COLO668 (cell line): Measurements from ENCODE around the gene MEGF6.
"Not testable (repeated sequence)": the region's sequence is repeated elsewhere in the genome, so short reads cannot be mapped to it uniquely, and the experiment has no call there.

Experiments
- DNase-seq: peaks from one replicate; lab custom pipeline; 2025; ENCODE audit not compliant: unreplicated experiment; lab: John Stamatoyannopoulos, UW

The MEGF6 gene

GRCh38 chr1:3596663-3597598 is 14.4 kb downstream of the MEGF6 start:
- no peak for DNase-seq

DNA sequence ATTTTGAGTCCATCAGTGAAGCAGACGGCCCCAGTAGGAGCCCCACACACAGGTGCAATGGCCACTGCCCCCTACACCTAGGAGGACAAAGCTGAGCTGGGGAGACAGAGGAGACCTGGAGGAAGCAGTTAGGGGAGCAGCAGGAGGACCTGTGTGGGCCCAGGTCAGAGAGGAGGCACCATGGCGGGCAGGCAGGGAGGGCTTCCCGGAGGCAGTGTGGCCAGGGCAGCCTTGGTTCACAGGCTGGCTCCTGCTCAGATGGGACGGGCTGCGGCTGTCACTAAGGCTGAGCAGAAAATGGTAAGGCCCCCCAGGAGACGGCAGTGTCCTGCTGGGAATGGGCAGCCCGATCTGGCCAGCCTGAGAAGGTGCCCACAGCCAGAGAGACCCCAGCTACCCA is 15.4 kb downstream of the MEGF6 start:
- no peak for DNase-seq

- DNase-seq, result no peak
Measured at GRCh38 chr1:3594706-3595377, 16.5 kb downstream of the MEGF6 start.

GRCh38 chr1:3593745-3594144 is 17.6 kb downstream of the MEGF6 start:
- no peak for DNase-seq

GRCh38 chr1:3593334-3593733 is 18.0 kb downstream of the MEGF6 start:
- no peak for DNase-seq

GRCh38 chr1:3590951-3591865 is 20.1 kb downstream of the MEGF6 start:
- no peak for DNase-seq

GRCh38 chr1:3590139-3590763 is 21.1 kb downstream of the MEGF6 start:
- DNase-seq, result peak; percentile 30

DNA sequence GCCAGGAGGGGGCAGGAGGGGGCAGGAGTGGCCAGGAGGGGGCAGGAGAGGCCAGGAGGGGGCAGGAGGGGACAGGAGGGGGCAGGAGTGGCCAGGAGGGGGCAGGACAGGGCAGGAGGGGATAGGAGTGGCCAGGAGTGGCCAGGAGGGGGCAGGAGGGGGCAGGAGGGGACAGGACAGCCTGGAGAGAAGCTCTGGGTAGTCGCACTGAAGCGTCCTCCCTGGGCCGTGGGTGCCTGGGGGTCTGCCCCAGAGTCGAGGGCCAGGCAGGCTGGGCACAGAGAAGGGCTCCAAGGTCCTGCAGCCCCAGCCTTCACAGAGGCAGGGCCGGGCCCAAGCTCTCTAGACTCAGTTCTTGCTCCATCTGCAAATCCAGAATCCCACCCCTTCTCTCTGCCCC is 22.9 kb downstream of the MEGF6 start:
- no peak for DNase-seq

GRCh38 chr1:3586986-3587759 is 24.1 kb downstream of the MEGF6 start:
- DNase-seq, result peak; percentile 44

GRCh38 chr1:3585940-3586568 is 25.3 kb downstream of the MEGF6 start:
- no peak for DNase-seq

DNA sequence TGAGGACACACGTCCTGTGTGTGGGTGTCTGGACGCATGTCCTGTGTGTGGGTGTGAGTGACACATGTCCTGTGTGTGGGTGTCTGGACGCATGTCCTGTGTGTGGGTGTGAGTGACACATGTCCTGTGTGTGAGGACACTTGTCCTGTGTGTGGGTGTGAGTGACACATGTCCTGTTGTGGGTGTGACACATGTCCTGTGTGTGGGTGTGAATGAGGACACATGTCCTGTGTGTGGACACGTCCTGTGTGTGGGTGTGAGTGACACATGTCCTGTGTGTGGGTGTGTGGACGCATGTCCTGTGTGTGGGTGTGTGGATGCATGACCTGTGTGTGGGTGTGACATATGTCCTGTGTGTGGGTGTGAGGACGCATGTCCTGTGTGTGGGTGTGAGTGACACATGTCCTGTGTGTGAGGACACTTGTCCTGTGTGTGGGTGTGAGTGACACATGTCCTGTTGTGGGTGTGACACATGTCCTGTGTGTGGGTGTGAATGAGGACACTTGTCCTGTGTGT is 25.9 kb downstream of the MEGF6 start:
- not testable (repeated sequence) for DNase-seq

DNA sequence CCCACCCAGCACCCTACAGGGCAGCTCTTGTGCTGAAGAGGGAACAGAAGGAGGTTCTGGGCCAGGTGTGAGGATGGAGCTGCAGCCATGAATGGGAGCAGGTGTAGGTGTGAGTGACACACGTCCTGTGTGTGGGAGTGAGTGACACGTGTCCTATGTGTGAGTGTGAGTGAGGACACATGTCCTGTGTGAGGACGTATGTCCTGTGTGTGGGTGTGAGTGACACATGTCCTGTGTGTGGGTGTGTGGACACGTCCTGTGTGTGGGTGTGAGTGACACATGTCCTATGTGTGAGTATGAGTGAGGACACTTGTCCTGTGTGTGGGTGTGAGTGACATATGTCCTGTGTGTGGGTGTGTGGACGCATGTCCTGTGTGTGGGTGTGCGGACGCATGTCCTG is 26.4 kb downstream of the MEGF6 start:
- no peak for DNase-seq

GRCh38 chr1:3583751-3584150 is 27.6 kb downstream of the MEGF6 start:
- peak; percentile 31 for DNase-seq

GRCh38 chr1:3581296-3582036 is 29.8 kb downstream of the MEGF6 start:
- no peak for DNase-seq

DNA sequence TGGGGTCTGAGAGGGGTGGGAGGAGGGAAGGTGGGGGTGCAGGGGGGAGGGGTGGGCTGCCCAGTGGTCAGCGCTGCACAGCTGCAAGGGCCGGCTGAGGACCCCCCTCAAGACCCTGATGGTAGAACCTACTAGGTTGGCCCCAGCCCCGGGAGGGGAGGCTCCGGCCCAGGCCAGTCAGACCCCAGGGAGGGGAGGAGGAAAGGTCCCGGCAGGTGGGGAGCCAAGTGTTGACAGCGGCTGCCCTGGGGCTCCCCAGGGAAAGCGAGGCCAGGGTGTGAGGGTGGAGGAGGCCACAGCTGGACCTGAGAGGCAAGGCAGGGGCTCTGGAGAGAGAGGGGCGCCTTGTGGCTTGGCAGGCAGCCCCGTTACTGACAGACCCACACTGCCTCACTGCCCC is 31.1 kb downstream of the MEGF6 start:
- DNase-seq, result no peak

DNA sequence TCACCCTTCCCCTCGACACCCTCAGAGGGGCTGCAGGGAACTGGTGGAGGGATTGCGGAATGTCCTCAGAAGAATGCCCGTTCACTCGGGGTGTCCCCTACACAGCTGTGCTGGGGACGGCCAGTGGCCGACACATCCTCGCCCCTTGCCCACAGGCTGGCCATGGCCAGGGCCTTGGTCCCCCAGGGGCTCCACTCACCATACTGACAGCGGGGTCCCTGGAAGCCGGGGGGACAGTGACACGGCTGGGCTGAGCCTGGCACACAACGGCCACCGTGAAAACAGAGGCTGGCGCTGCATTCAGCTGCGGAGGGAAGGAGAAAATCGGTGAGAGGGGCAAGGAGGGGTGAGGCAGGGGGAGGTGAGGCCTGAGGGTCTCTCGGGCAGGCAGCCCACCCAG is 31.7 kb downstream of the MEGF6 start:
- DNase-seq, result no peak

DNA sequence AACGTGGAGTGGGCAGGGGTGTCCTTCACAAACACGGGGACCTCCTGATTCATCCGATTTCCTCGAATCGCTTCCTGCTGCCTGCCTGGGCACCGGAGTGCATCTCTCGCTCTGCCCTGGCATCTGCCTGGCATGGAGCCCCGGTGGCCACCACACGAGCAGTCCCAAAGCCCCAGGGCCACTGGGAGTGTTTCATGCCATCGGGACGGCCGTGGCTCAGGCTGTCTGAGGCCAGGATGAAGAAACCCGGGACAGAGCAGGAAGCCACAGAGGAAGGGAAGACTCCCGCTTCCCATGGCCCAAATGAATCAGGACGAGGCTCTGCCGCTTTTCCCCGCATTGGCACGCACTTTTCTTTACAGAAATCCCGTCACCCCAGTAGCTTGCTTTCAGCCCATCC is 32.4 kb downstream of the MEGF6 start:
- no peak for DNase-seq

DNA sequence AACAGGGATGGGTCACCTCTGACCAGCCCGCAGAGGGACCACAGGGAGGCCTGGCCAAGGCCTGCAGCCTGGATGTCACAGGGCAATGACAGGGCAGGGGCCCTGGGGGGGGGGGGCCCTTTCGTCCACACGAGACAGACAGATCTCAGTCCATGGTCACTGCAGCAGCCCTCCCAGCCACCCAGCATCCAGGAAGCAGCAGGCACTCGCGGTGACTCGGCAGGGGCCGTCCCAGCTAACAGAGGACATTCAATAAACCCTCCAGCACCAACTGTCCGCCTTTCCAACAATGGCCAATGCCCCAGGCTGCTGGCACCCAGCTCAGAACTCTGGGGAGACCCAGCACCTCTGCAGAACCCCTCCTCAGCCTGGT is 32.9 kb downstream of the MEGF6 start:
- no peak for DNase-seq
